ENCODE data around the gene CNOT2.
"Not testable (repeated sequence)": the region's sequence is repeated elsewhere in the genome, so short reads cannot be mapped to it uniquely, and the experiment has no call there.

Gene CNOT2

GRCh38 chr12:70252832-70253231 lies 9.6 kb downstream of the CNOT2 start:
- no peak for DNase-seq (ENCODE audit: low read depth)

- no peak for DNase-seq (ENCODE audit: low read depth)
Measured at GRCh38 chr12:70254225-70254624, 11.0 kb downstream of the CNOT2 start.

GRCh38 chr12:70254846-70255245 lies 11.6 kb downstream of the CNOT2 start:
- no peak for DNase-seq (ENCODE audit: low read depth)

GRCh38 chr12:70255311-70255710 lies 12.1 kb downstream of the CNOT2 start:
- DNase-seq (ENCODE audit: low read depth): no peak

GRCh38 chr12:70258605-70259403 lies 15.6 kb downstream of the CNOT2 start:
- no peak for DNase-seq (ENCODE audit: low read depth)

GRCh38 chr12:70260646-70261045 lies 17.4 kb downstream of the CNOT2 start:
- no peak for DNase-seq (ENCODE audit: low read depth)

GRCh38 chr12:70264067-70264867 lies 21.0 kb downstream of the CNOT2 start:
- DNase-seq (ENCODE audit: low read depth): no peak

GRCh38 chr12:70265132-70265531 lies 21.9 kb downstream of the CNOT2 start:
- DNase-seq (ENCODE audit: low read depth): no peak

GRCh38 chr12:70267550-70267949 lies 24.3 kb downstream of the CNOT2 start:
- no peak for DNase-seq (ENCODE audit: low read depth)

- DNase-seq (ENCODE audit: low read depth): no peak
Measured at GRCh38 chr12:70268972-70269371, 25.7 kb downstream of the CNOT2 start.

- DNase-seq (ENCODE audit: low read depth): no peak
Measured at GRCh38 chr12:70270108-70270507, 26.9 kb downstream of the CNOT2 start.

- no peak for DNase-seq (ENCODE audit: low read depth)
Measured at GRCh38 chr12:70271025-70271424, 27.8 kb downstream of the CNOT2 start.

- no peak for DNase-seq (ENCODE audit: low read depth)
Measured at GRCh38 chr12:70272510-70272909, 29.3 kb downstream of the CNOT2 start.

GRCh38 chr12:70275045-70275444 lies 31.8 kb downstream of the CNOT2 start:
- DNase-seq (ENCODE audit: low read depth): no peak

- DNase-seq (ENCODE audit: low read depth): no peak
Measured at GRCh38 chr12:70277973-70278372, 34.7 kb downstream of the CNOT2 start.

- no peak for DNase-seq (ENCODE audit: low read depth)
Measured at GRCh38 chr12:70278945-70279344, 35.7 kb downstream of the CNOT2 start.

- no peak for DNase-seq (ENCODE audit: low read depth)
Measured at GRCh38 chr12:70283232-70283631, 40.0 kb downstream of the CNOT2 start.

GRCh38 chr12:70288817-70289216 lies 45.6 kb downstream of the CNOT2 start:
- no peak for DNase-seq (ENCODE audit: low read depth)

- no peak for DNase-seq (ENCODE audit: low read depth)
Measured at GRCh38 chr12:70290116-70290515, 46.9 kb downstream of the CNOT2 start.

- no peak for DNase-seq (ENCODE audit: low read depth)
Measured at GRCh38 chr12:70292017-70292776, 49.0 kb downstream of the CNOT2 start.

- DNase-seq (ENCODE audit: low read depth): not testable (repeated sequence)
Measured at GRCh38 chr12:70304684-70305555, 61.7 kb downstream of the CNOT2 start.

- no peak for DNase-seq (ENCODE audit: low read depth)
Measured at GRCh38 chr12:70305794-70306193, 62.6 kb downstream of the CNOT2 start.
